ENCODE measurements around the gene TSN. TPM values are rescaled to one million over a fixed set of nuclear protein-coding genes. Genes with fewer than 3 reads are reported as not detected.

TSN gene
- total and polyA plus RNA-seq, 9 of the 15 experiments (the other 6 are each of a cell fraction or from before 2014, with no cell fraction given): 63.2 to 152 (median 95.2) TPM

DNA sequence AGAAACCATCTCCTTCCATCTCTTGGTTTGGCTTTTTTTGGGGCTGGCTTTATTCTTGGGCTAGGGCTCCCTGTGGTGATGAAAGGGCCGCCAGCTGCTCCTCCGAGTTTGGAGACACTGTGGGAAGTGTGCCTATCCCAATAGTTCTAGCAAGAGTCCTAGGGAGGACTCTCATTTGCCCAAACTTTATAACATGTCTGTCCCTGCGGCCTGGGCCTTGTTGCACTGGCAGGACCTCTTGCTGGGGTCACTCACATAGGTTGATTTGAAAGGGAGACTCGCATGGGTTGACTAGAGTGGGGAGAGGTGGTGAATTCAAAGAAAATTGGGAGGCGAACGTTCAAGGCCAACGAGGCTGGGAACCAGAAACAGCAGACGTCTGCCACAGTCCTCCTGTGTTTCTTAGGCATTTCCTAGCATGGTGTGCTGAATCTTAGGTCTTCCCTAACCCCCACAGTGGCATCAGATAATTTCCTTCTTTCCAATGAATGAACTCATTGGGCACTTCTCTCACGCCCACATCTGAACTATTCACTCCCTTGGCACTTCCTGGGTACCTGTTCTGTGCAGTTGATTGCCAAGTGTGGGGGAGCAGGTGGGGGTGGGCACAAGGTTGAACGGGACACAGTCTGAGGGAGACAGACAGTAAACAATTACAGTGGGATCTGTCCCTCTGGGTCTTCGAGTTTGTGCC, 45.5 kb upstream of the TSN start:
- no peaks in the 10 kb centered on the region for H3K79me2 ChIP-seq (ENCODE audit: control insufficient read depth, insufficient read depth, low read length)
- no peak overlapping the region for H2AFZ ChIP-seq (ENCODE audit: low read depth, low read length)
- BruUV-seq (replicated peaks): no TSS peak
- no peaks in the 10 kb centered on the region for H3K9me3 ChIP-seq (replicated peaks; ENCODE audit: control insufficient read depth, insufficient read depth, low read depth, low read length)
- DNase-seq (ENCODE audit: extremely low read depth in 1 of 4, low spot score in 3 of 4): peak in 1 of 4 experiments; percentile 1
- H3K9ac ChIP-seq (ENCODE audit: insufficient read depth in 1 of 2, low read depth in 2 of 2, low read length in 2 of 2): no peak overlapping the region
- in situ Hi-C loops (cut with MboI) (no loop called here), intact Hi-C loops (cut with micrococcal nuclease) (loop anchor here (1.0 to 10.0 kb wide), 2 partner anchors 13 to 625 kb away; no protein-coding TSS in a partner anchor)
- no peak for TF ChIP-seq TEAD1 (CRISPR knock-in tag; IDR thresholded peaks at IDR 0.05)
- TF ChIP-seq KAT8 (IDR thresholded peaks at IDR 0.05; ENCODE audit: low read depth): no peak
- TF ChIP-seq, protein P1, sequence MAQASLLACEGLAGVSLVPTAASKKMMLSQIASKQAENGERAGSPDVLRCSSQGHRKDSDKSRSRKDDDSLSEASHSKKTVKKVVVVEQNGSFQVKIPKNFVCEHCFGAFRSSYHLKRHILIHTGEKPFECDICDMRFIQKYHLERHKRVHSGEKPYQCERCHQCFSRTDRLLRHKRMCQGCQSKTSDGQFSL (CRISPR knock-in tag; IDR thresholded peaks at IDR 0.05): no peak
- TF ChIP-seq, protein P1 (tag; IDR thresholded peaks at IDR 0.05): no peak
- no peak for TF ChIP-seq SMAD2 (IDR thresholded peaks at IDR 0.05; ENCODE audit: low read depth, low read length)
- TF ChIP-seq ATF1 (CRISPR knock-in tag; IDR thresholded peaks at IDR 0.05): no peak
- no peak for TF ChIP-seq ATF1 (tag; IDR thresholded peaks at IDR 0.05)
- no peak for TF ChIP-seq ETS2 (tag; IDR thresholded peaks at IDR 0.05; ENCODE audit: borderline replicate concordance, poor library complexity, severe bottlenecking)
- no peak for TF ChIP-seq ILF3 (IDR thresholded peaks at IDR 0.05; ENCODE audit: borderline replicate concordance)
- TF ChIP-seq ARID1B (IDR thresholded peaks at IDR 0.05): no peak
- TF ChIP-seq NCOA4 (IDR thresholded peaks at IDR 0.05; ENCODE audit: partially characterized antibody): no peak
- TF ChIP-seq, protein P2, sequence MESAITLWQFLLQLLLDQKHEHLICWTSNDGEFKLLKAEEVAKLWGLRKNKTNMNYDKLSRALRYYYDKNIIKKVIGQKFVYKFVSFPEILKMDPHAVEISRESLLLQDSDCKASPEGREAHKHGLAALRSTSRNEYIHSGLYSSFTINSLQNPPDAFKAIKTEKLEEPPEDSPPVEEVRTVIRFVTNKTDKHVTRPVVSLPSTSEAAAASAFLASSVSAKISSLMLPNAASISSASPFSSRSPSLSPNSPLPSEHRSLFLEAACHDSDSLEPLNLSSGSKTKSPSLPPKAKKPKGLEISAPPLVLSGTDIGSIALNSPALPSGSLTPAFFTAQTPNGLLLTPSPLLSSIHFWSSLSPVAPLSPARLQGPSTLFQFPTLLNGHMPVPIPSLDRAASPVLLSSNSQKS (CRISPR knock-in tag; IDR thresholded peaks at IDR 0.05): no peak
- no peak for TF ChIP-seq TEAD2 (tag; IDR thresholded peaks at IDR 0.05)
- no peak for TF ChIP-seq GATAD2A (IDR thresholded peaks at IDR 0.05)
- TF ChIP-seq, protein P3, sequence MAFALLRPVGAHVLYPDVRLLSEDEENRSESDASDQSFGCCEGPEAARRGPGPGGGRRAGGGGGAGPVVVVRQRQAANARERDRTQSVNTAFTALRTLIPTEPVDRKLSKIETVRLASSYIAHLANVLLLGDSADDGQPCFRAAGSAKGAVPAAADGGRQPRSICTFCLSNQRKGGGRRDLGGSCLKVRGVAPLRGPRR (CRISPR knock-in tag; IDR thresholded peaks at IDR 0.05): no peak
- TF ChIP-seq, protein P4, sequence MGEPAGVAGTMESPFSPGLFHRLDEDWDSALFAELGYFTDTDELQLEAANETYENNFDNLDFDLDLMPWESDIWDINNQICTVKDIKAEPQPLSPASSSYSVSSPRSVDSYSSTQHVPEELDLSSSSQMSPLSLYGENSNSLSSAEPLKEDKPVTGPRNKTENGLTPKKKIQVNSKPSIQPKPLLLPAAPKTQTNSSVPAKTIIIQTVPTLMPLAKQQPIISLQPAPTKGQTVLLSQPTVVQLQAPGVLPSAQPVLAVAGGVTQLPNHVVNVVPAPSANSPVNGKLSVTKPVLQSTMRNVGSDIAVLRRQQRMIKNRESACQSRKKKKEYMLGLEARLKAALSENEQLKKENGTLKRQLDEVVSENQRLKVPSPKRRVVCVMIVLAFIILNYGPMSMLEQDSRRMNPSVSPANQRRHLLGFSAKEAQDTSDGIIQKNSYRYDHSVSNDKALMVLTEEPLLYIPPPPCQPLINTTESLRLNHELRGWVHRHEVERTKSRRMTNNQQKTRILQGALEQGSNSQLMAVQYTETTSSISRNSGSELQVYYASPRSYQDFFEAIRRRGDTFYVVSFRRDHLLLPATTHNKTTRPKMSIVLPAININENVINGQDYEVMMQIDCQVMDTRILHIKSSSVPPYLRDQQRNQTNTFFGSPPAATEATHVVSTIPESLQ (CRISPR knock-in tag; IDR thresholded peaks at IDR 0.05): no peak
- TF ChIP-seq ZBED1 (IDR thresholded peaks at IDR 0.05): no peak
- TF ChIP-seq HMG20B (CRISPR knock-in tag; IDR thresholded peaks at IDR 0.05): no peak
- WGBS (ENCODE audit: insufficient coverage, low coverage, missing lambda C conversion rate): 14% methylated on average over 11 of the region's 11 CpGs
- no peak overlapping the region for H3K4me3 ChIP-seq
- CTCF ChIA-PET (ENCODE audit: low intra/inter-chr PET ratio): no interaction called here
- no peaks in the 10 kb centered on the region for H3K9me1 ChIP-seq (ENCODE audit: control insufficient read depth, insufficient read depth, low read length)
- peaks cover 0 to 3% of the 10 kb centered on the region in 2 experiments; a peak in 2 of 5 replicates for H3K4me1 ChIP-seq (replicated peaks in 1 of 2; ENCODE audit: control insufficient read depth in 2 of 2, insufficient read depth in 2 of 2, low read length in 2 of 2)
- FAIRE-seq: no peak
- H3K27me3 ChIP-seq (ENCODE audit: control insufficient read depth in 2 of 2, insufficient read depth in 2 of 2, low read length in 2 of 2): peaks cover 3 to 9% of the 10 kb centered on the region in 2 experiments; a peak in 2 of 5 replicates
- no peaks in the 10 kb centered on the region for H4K20me1 ChIP-seq (replicated peaks; ENCODE audit: control insufficient read depth, insufficient read depth, low read length)
- POLR2A ChIA-PET: no interaction called here
- ATAC-seq: no peak
- no peak overlapping the region for H3K27ac ChIP-seq (ENCODE audit: extremely low read depth, low read depth, low read length)
- H3K36me3 ChIP-seq (ENCODE audit: control insufficient read depth, insufficient read depth, low read length): no peaks in the 10 kb centered on the region
- no peak overlapping the region for H3K4me2 ChIP-seq (ENCODE audit: insufficient read depth, low read length)
